GM12875 (cell line): Measurements from ENCODE around the gene ANXA2.

Experiments used
- H3K4me3 ChIP-seq: one replicate; pipeline ENCODE4 v1.5.1; 2011; ENCODE audit warnings: low read depth, low read length, control low read depth
- TF ChIP-seq, protein P1 (sequence below): IDR thresholded peaks from 2 replicates; pipeline ENCODE4 v1.5.1; 2011; ENCODE audit warnings: low read depth, mild to moderate bottlenecking, control low read depth, inconsistent platforms, low read length, moderate library complexity, borderline replicate concordance; ENCODE audit not compliant: insufficient read depth

ANXA2 gene

DNA sequence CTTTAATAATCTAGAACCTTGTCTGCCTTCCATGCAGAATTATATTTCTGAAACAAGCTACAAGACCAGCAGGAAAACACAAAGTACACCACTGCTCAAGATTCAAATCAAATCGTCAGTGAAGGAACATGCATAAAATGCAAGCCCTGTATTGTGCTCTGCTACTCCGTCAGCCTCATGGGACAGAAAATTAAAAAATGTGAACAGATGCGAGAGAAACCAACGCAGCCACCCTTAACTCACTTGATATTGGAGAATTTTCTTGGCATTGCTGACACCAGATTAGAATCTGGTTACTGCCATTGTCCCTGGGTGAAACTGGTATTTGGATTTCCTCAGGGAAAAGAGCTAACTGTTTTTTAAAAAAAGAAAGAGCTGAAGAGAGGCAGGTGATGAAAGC is 23.6 kb downstream of the ANXA2 start:
- no peak overlapping the region for H3K4me3 ChIP-seq

DNA sequence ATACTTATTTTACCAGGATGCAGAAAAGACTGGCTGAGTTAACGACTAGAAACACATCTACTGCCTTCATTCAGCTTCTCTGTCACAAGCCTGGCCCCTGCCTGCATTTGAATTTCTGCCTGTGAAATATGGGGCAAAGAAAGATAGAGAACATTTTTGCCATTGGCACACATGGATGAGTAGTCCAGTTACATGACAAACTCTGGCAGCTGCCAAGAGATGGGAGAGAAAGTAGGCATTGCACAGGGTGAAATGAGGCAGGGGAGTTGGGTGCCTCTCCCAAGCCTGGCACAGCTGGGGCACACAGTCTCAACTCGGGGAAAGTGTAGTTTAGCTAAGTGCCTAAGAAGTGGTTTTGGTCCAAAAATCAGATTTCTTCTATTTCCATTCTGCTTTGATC is 24.0 kb downstream of the ANXA2 start:
- TF ChIP-seq, protein P1, sequence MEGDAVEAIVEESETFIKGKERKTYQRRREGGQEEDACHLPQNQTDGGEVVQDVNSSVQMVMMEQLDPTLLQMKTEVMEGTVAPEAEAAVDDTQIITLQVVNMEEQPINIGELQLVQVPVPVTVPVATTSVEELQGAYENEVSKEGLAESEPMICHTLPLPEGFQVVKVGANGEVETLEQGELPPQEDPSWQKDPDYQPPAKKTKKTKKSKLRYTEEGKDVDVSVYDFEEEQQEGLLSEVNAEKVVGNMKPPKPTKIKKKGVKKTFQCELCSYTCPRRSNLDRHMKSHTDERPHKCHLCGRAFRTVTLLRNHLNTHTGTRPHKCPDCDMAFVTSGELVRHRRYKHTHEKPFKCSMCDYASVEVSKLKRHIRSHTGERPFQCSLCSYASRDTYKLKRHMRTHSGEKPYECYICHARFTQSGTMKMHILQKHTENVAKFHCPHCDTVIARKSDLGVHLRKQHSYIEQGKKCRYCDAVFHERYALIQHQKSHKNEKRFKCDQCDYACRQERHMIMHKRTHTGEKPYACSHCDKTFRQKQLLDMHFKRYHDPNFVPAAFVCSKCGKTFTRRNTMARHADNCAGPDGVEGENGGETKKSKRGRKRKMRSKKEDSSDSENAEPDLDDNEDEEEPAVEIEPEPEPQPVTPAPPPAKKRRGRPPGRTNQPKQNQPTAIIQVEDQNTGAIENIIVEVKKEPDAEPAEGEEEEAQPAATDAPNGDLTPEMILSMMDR, result no peak
- H3K4me3 ChIP-seq, result no peak overlapping the region

More for the DNA sequence above, 23.6 kb downstream of the ANXA2 start:
- TF ChIP-seq, protein P1, result no peak

DNA sequence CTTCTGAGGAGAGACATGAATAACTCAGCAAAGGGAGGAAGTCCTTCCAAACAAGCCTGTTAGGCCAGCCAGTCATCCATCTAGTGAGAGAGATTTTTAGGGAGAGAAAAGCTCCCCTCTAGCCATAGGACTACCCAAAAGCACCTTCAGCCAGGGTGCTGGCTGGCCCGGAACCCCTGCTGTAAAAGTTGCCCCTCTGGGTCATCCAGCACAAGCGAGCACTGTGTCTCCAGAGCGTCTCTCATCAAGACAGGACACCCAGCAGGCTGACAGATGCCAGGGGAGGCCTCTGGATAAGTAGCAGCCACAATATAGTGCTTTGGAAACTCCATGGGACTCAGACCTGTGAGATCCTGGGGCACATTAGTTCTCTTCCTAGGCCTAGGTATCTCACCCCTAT is 24.5 kb downstream of the ANXA2 start:
- H3K4me3 ChIP-seq, result no peak overlapping the region
- TF ChIP-seq, protein P1, result no peak

DNA sequence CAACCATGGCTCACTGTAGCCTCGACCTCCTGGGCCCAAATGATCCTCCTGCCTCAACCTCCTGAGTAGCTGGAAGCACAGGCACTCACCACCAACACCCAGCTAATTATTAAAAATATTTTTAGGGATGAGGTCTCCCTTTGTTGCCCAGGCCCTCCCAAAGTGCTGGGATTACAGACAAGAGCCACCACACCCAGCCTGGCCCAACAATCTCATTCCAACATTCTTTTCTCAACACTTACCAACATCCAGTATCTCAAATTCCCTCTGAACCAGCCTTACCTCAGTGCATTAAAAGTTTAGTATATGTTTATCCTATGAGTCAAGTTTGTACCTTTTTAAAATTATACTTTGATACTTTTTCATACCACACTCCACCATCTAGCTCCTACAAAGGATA is 25.0 kb downstream of the ANXA2 start:
- TF ChIP-seq, protein P1, result no peak
- H3K4me3 ChIP-seq, result no peak overlapping the region

GRCh38 chr15:60372227-60372626 is 25.6 kb downstream of the ANXA2 start:
- TF ChIP-seq, protein P1, result no peak
- H3K4me3 ChIP-seq, result no peak overlapping the region

- H3K4me3 ChIP-seq, result no peak overlapping the region
- TF ChIP-seq, protein P1, result no peak
These were observed 26.4 kb downstream of the ANXA2 start for GRCh38 chr15:60371175-60372051.

GRCh38 chr15:60370869-60371136 is 27.0 kb downstream of the ANXA2 start:
- no peak overlapping the region for H3K4me3 ChIP-seq
- TF ChIP-seq, protein P1, result no peak
